ENCODE data around the gene DNMT3B.

- TF ChIP-seq CTCF (IDR thresholded peaks at IDR 0.05) = no peak
- no peak for TF ChIP-seq EP300 (IDR thresholded peaks at IDR 0.05)
- TF ChIP-seq POLR2A (IDR thresholded peaks at IDR 0.05) = no peak
- TF ChIP-seq POLR2AphosphoS5 (IDR thresholded peaks at IDR 0.05) = no peak
These were observed 40.9 kb downstream of the DNMT3B start for GRCh38 chr20:32803092-32803491.
